GM12892 (cell line): ENCODE measurements around the gene FAM240A.

Experiments
- POLR2AphosphoS5 ChIP-seq: IDR thresholded peaks from 2 replicates; pipeline ENCODE4 v1.6.1; 2011; ENCODE audit warnings: low read depth, low read length, control low read depth
- TAF1 ChIP-seq: IDR thresholded peaks from 2 replicates; pipeline ENCODE4 v1.6.1; 2011; ENCODE audit warnings: low read depth, mild to moderate bottlenecking, control low read depth, low read length, borderline replicate concordance

GRCh38 chr3:46627078-46627477 is 14.8 kb downstream of the FAM240A start:
- no peak for TF ChIP-seq TAF1
- no peak for TF ChIP-seq POLR2AphosphoS5
